PC-9 (cell line): ENCODE measurements around the gene TCF12. TPM values are rescaled to one million over a fixed set of nuclear protein-coding genes. Genes with fewer than 3 reads are reported as not detected.
A peak's percentile ranks its signal among the peaks of the same experiment; 100 is the strongest.

Experiments used
- BruUV-seq: library from RNA; stranded (reverse); fragments of 400-500 nt; replicated peaks from 2 replicates; lab custom pipeline; 2021; lab: Mats Ljungman, UMichigan
- CTCF ChIA-PET: fragments of 300-600 bp; sonication (Branson Sonifier 250); formaldehyde crosslinking; loops from one replicate; lab custom pipeline; 2022; ENCODE audit warnings: antibody characterized with exemption; lab: Charles Lee
- POLR2A ChIA-PET: fragments of 300-600 bp; sonication (Branson Sonifier 250); formaldehyde crosslinking; loops from one replicate; lab custom pipeline; 2022; ENCODE audit warnings: antibody characterized with exemption; ENCODE audit not compliant: unreplicated experiment; lab: Charles Lee
- DNase-seq, 2 experiments: peaks; one replicate each; pipeline versions ENCODE4 v3.0.0 to v3.0.0-alpha.2; 2015 to 2022; ENCODE audit warnings: mixed read lengths in 1 of 2
- H2AFZ ChIP-seq: fragments of 200-600 bp; sonication (generic); 2 replicates; pipeline ENCODE4 v1.8.1; 2017; ENCODE audit warnings: antibody characterized with exemption
- H3F3A ChIP-seq: fragments of 200-600 bp; sonication (generic); 2 replicates; pipeline ENCODE4 v1.8.1; 2017; ENCODE audit warnings: antibody characterized with exemption, mild to moderate bottlenecking, low read depth; ENCODE audit not compliant: insufficient read depth
- H3K27ac ChIP-seq: fragments of 200-600 bp; sonication (generic); 2 replicates; pipeline ENCODE4 v1.6.1; 2016; ENCODE audit warnings: mixed run types
- H3K27me3 ChIP-seq: fragments of 200-600 bp; sonication (generic); 2 replicates; pipeline ENCODE4 v1.6.1; 2016; ENCODE audit warnings: low read depth, mixed run types; ENCODE audit not compliant: insufficient read depth
- H3K36me3 ChIP-seq: fragments of 200-600 bp; sonication (generic); 2 replicates; pipeline ENCODE4 v1.6.1; 2016; ENCODE audit warnings: low read depth, mixed run types
- H3K4me1 ChIP-seq: fragments of 200-600 bp; sonication (generic); replicated peaks from 2 replicates; pipeline ENCODE4 v1.6.1; 2016; ENCODE audit warnings: mixed run types; ENCODE audit not compliant: insufficient read depth
- H3K4me2 ChIP-seq: fragments of 200-600 bp; sonication (generic); 2 replicates; pipeline ENCODE4 v1.6.1; 2017; ENCODE audit warnings: mixed run types
- H3K4me3 ChIP-seq: fragments of 200-600 bp; sonication (generic); 2 replicates; pipeline ENCODE4 v1.6.1; 2016; ENCODE audit warnings: mixed run types
- H3K79me2 ChIP-seq: fragments of 200-600 bp; sonication (generic); 2 replicates; pipeline ENCODE4 v1.6.1; 2017; ENCODE audit warnings: low read depth, mixed run types
- H3K9me2 ChIP-seq: fragments of 200-600 bp; sonication (generic); 2 replicates; pipeline ENCODE4 v1.8.1; 2017; ENCODE audit warnings: mild to moderate bottlenecking; ENCODE audit not compliant: insufficient read depth
- H3K9me3 ChIP-seq: fragments of 200-600 bp; sonication (generic); 2 replicates; pipeline ENCODE4 v1.8.1; 2016; ENCODE audit warnings: low read depth; ENCODE audit not compliant: insufficient read depth
- H4K20me1 ChIP-seq: fragments of 200-600 bp; sonication (generic); 2 replicates; pipeline ENCODE4 v1.8.1; 2017; ENCODE audit not compliant: insufficient read depth
- EZH2 ChIP-seq: fragments of 200-600 bp; sonication (generic); IDR thresholded peaks from 2 replicates; pipeline ENCODE4 v1.8.0; 2017; ENCODE audit warnings: antibody characterized with exemption, low read depth
- intact Hi-C: fragments of 100-400 bp; cut with micrococcal nuclease; formaldehyde crosslinking; loops from one replicate; pipeline ENCODE4 v1.10.0; 2022; ENCODE audit not compliant: unreplicated experiment
- total RNA-seq: library from RNA; stranded (reverse); gene quantifications from 2 replicates; pipeline ENCODE4 v1.2.3, GENCODE V29; 2021
- TF ChIP-seq, protein P1 (sequence below): fragments of 200-600 bp; sonication (generic); conservative IDR thresholded peaks from 2 replicates; pipeline ENCODE4 v1.6.1; 2017; ENCODE audit warnings: mixed run types, antibody characterized with exemption, mild to moderate bottlenecking, moderate library complexity

Gene TCF12
- total RNA-seq, 1 experiment from 2014 or later = 60.1 TPM

DNA sequence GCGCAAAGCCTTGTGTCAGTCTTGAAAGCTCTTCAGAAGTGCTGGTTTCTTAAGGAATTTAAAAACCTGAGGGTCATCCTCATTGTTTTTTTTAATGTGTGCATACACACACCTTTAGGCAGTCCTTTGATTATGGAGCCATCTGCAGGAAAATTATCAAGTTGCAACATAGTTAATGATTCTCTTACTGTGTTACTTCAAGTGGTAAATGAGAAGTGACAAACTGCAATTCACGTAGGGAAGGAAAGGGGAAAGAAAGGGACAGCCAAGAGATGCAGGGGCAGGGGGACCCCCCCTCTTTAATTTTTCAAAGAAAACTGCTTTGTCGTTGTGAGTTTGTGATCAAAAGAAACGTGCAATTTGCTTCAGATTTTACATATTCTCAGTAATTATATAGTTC, 295.4 kb downstream of the TCF12 start:
- POLR2A ChIA-PET = interaction anchor here (0.7 kb wide), 1 partner anchor 334 kb away, joined by 5 read pairs; no protein-coding TSS in a partner anchor
- H3K27ac ChIP-seq = no peak overlapping the region
- no peak overlapping the region for H3K4me2 ChIP-seq

DNA sequence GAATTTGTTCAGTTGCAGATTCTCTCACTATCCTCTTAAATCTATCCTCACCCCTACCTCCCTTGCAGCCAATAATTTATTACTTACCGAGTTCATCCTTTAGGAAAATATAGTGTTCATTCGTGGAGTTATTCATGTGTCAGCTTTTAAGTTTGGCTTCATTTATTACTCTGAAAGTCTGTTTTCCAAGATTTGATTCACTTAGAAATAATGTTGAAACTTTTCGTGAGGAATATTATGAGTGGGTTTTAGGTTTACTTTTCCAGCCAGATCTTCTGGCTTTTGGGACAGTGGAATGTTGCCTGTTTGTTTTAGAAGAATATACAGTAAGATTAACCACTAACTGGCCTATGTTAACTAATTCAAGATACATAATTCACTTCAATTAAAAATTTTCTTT, 296.9 kb downstream of the TCF12 start:
- intact Hi-C loops = no loop called here
- H3K4me3 ChIP-seq = no peak overlapping the region
- no peak for TF ChIP-seq EZH2
- TF ChIP-seq, protein P1, sequence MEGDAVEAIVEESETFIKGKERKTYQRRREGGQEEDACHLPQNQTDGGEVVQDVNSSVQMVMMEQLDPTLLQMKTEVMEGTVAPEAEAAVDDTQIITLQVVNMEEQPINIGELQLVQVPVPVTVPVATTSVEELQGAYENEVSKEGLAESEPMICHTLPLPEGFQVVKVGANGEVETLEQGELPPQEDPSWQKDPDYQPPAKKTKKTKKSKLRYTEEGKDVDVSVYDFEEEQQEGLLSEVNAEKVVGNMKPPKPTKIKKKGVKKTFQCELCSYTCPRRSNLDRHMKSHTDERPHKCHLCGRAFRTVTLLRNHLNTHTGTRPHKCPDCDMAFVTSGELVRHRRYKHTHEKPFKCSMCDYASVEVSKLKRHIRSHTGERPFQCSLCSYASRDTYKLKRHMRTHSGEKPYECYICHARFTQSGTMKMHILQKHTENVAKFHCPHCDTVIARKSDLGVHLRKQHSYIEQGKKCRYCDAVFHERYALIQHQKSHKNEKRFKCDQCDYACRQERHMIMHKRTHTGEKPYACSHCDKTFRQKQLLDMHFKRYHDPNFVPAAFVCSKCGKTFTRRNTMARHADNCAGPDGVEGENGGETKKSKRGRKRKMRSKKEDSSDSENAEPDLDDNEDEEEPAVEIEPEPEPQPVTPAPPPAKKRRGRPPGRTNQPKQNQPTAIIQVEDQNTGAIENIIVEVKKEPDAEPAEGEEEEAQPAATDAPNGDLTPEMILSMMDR = no peak
- H2AFZ ChIP-seq = no peak overlapping the region
- no peaks in the 10 kb centered on the region for H3K79me2 ChIP-seq
- no peaks in the 10 kb centered on the region for H4K20me1 ChIP-seq
- H3K36me3 ChIP-seq = no peaks in the 10 kb centered on the region
- BruUV-seq = no TSS peak
- no peaks in the 10 kb centered on the region for H3F3A ChIP-seq
- no peak for DNase-seq
- H3K4me1 ChIP-seq = no peaks in the 10 kb centered on the region; the same call in 1 of the 2 replicates
- CTCF ChIA-PET = no interaction called here
- H3K4me2 ChIP-seq = no peak overlapping the region
- POLR2A ChIA-PET = interaction anchor here (0.7 kb wide), 1 partner anchor 14 kb away, joined by 3 read pairs; no protein-coding TSS in a partner anchor
- H3K9me3 ChIP-seq = no peaks in the 10 kb centered on the region
- no peak overlapping the region for H3K27ac ChIP-seq
- H3K9me2 ChIP-seq = no peaks in the 10 kb centered on the region
- H3K27me3 ChIP-seq = no peaks in the 10 kb centered on the region

More for the DNA sequence above, 295.4 kb downstream of the TCF12 start:
- CTCF ChIA-PET = interaction anchor here (1.7 kb wide), 1 partner anchor 392 kb away, joined by 3 read pairs; no protein-coding TSS in a partner anchor
- intact Hi-C loops = loop anchor here (1.0 to 2.0 kb wide), 2 partner anchors 393 to 723 kb away; no protein-coding TSS in a partner anchor
- H4K20me1 ChIP-seq = no peaks in the 10 kb centered on the region
- H3K4me1 ChIP-seq = no peaks in the 10 kb centered on the region; the same call in 1 of the 2 replicates
- no TSS peak for BruUV-seq
- H3K9me2 ChIP-seq = no peaks in the 10 kb centered on the region
- TF ChIP-seq EZH2 = no peak
- TF ChIP-seq, protein P1 = peak; percentile 37; the same call in 1 of the 2 replicates
- H3K36me3 ChIP-seq = no peaks in the 10 kb centered on the region
- H3F3A ChIP-seq = no peaks in the 10 kb centered on the region
- DNase-seq = no peak
- no peak overlapping the region for H3K4me3 ChIP-seq
- H2AFZ ChIP-seq = no peak overlapping the region
- H3K9me3 ChIP-seq = no peaks in the 10 kb centered on the region
- no peaks in the 10 kb centered on the region for H3K27me3 ChIP-seq
- no peaks in the 10 kb centered on the region for H3K79me2 ChIP-seq

DNA sequence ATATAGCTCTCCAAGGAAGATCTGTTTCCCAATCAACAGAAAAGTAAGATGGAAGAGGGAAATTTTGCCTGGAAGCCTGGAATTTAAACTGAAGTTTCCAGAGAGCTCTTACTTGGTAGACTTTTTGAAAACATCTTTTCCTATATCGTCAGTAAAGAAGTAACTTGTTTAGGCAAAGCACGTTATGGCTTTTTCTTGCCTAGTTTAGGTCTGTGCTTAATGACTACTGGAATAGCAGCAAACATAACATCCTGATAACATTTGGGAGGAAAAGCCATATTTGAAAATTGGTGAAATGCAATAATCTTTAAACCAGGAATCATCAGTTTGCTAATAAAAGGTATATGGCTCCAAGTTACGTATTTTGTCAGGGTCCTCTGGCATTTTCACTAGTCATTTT, 297.4 kb downstream of the TCF12 start:
- no peaks in the 10 kb centered on the region for H3K79me2 ChIP-seq
- H3K27ac ChIP-seq = no peak overlapping the region
- ChIA-PET CTCF (no interaction called here), POLR2A (interaction anchor here (0.7 kb wide), 1 partner anchor 14 kb away, joined by 3 read pairs; no protein-coding TSS in a partner anchor)
- H4K20me1 ChIP-seq = no peaks in the 10 kb centered on the region
- TF ChIP-seq, protein P1 = no peak
- TF ChIP-seq EZH2 = no peak
- H3K9me2 ChIP-seq = no peaks in the 10 kb centered on the region
- no peaks in the 10 kb centered on the region for H3F3A ChIP-seq
- DNase-seq = no peak
- H3K9me3 ChIP-seq = no peaks in the 10 kb centered on the region
- no TSS peak for BruUV-seq
- no peaks in the 10 kb centered on the region; the same call in 1 of the 2 replicates for H3K4me1 ChIP-seq
- no peak overlapping the region for H3K4me3 ChIP-seq
- H3K27me3 ChIP-seq = no peaks in the 10 kb centered on the region
- no peak overlapping the region for H3K4me2 ChIP-seq
- H3K36me3 ChIP-seq = no peaks in the 10 kb centered on the region
- intact Hi-C loops = no loop called here
- no peak overlapping the region for H2AFZ ChIP-seq
